GM19193 (cell line): ENCODE measurements around the gene EEF1A2.

Source experiments
- POLR2A ChIP-seq: IDR thresholded peaks from 4 replicates; pipeline ENCODE4 v1.6.1; 2011; ENCODE audit not compliant: insufficient read depth, insufficient read length; ENCODE audit errors: extremely low read depth

EEF1A2 gene

GRCh38 chr20:63501818-63502670, 3.2 kb upstream of the EEF1A2 start:
- no peak for TF ChIP-seq POLR2A

- no peak for TF ChIP-seq POLR2A
These were observed 2.3 kb upstream of the EEF1A2 start for GRCh38 chr20:63500902-63501817.

GRCh38 chr20:63500151-63500901, 1.4 kb upstream of the EEF1A2 start:
- no peak for TF ChIP-seq POLR2A

GRCh38 chr20:63499338-63499969, 571 bp upstream of the EEF1A2 start:
- TF ChIP-seq POLR2A: no peak

GRCh38 chr20:63497946-63498935, 642 bp downstream of the EEF1A2 start:
- TF ChIP-seq POLR2A: no peak

GRCh38 chr20:63497138-63497945, 1.5 kb downstream of the EEF1A2 start:
- TF ChIP-seq POLR2A: no peak

GRCh38 chr20:63496596-63497120, 2.2 kb downstream of the EEF1A2 start:
- no peak for TF ChIP-seq POLR2A

- TF ChIP-seq POLR2A: no peak
These were observed 2.9 kb downstream of the EEF1A2 start for GRCh38 chr20:63495741-63496595.

- TF ChIP-seq POLR2A: no peak
These were observed 3.6 kb downstream of the EEF1A2 start for GRCh38 chr20:63495167-63495720.

GRCh38 chr20:63494420-63495166, 4.3 kb downstream of the EEF1A2 start:
- no peak for TF ChIP-seq POLR2A

GRCh38 chr20:63494084-63494419, 4.8 kb downstream of the EEF1A2 start:
- no peak for TF ChIP-seq POLR2A

- no peak for TF ChIP-seq POLR2A
These were observed 5.3 kb downstream of the EEF1A2 start for GRCh38 chr20:63493563-63494020.
